OCI-LY3 (cell line): Measurements from ENCODE around the gene GNB1.
A peak's percentile ranks its signal among the peaks of the same experiment; 100 is the strongest.

Source experiments
- H2AFZ ChIP-seq: fragments of 200-600, 300-600 bp; shearing (Covaris generic); 2 replicates; pipeline ENCODE4 v1.6.0; 2014; ENCODE audit warnings: antibody characterized with exemption, low read depth, low read length
- H3K27ac ChIP-seq: fragments of 200-600, 300-600 bp; sonication (generic); 2 replicates; pipeline ENCODE4 v1.5.1; 2014; ENCODE audit warnings: mild to moderate bottlenecking, low read length, moderate library complexity, mixed read lengths
- H3K27me3 ChIP-seq: fragments of 200-600, 300-600 bp; sonication (generic); 2 replicates; pipeline ENCODE4 v1.6.1; 2014; ENCODE audit warnings: low read depth, low read length, mixed read lengths
- H3K36me3 ChIP-seq: fragments of 200-600, 300-600 bp; sonication (generic); replicated peaks from 2 replicates; pipeline ENCODE3; 2014; ENCODE audit warnings: low read depth, low read length, mixed read lengths
- H3K4me1 ChIP-seq: fragments of 300-600, 200-600 bp; sonication (generic); 2 replicates; pipeline ENCODE4 v1.6.1; 2014; ENCODE audit warnings: low read length, mixed read lengths
- H3K4me2 ChIP-seq: fragments of 200-600, 300-600 bp; sonication (generic); 2 replicates; pipeline ENCODE4 v1.6.1; 2014; ENCODE audit warnings: low read length, mixed read lengths
- H3K4me3 ChIP-seq: fragments of 300-600, 200-600 bp; sonication (generic); 2 replicates; pipeline ENCODE4 v1.5.1; 2014; ENCODE audit warnings: antibody characterized with exemption, mild to moderate bottlenecking, low read length, moderate library complexity
- H3K79me2 ChIP-seq: fragments of 300-600, 200-600 bp; shearing (Covaris generic); 2 replicates; pipeline ENCODE4 v1.6.1; 2014; ENCODE audit warnings: mild to moderate bottlenecking, low read length, mixed read lengths
- H3K9ac ChIP-seq: fragments of 300-600, 200-600 bp; shearing (Covaris generic); 2 replicates; pipeline ENCODE4 v1.6.0; 2014; ENCODE audit warnings: mild to moderate bottlenecking, low read length, moderate library complexity
- H3K9me3 ChIP-seq: fragments of 200-600, 300-600 bp; shearing (Covaris generic); 2 replicates; pipeline ENCODE4 v1.6.1; 2014; ENCODE audit warnings: low read length, mixed read lengths; ENCODE audit not compliant: insufficient read depth
- H4K20me1 ChIP-seq: fragments of 200-600, 300-600 bp; sonication (generic); 2 replicates; pipeline ENCODE4 v1.6.1; 2016; ENCODE audit warnings: low read length, mixed read lengths; ENCODE audit not compliant: insufficient read depth
- EZH2phosphoT487 ChIP-seq: fragments of 200-600 bp; shearing (Covaris generic); IDR thresholded peaks from 2 replicates; pipeline ENCODE4 v1.6.1; 2018; ENCODE audit warnings: antibody characterized with exemption, mixed run types, low read depth
- TF ChIP-seq, protein P1 (sequence below): fragments of 200-600, 300-600 bp; sonication (generic); IDR thresholded peaks from 2 replicates; pipeline ENCODE4 v1.5.1; 2014; ENCODE audit warnings: antibody characterized with exemption, low read length, low read depth

GNB1 gene

GRCh38 chr1:1883092-1883873, 7.6 kb downstream of the GNB1 start:
- Histone ChIP-seq H2AFZ (no peak overlapping the region), H3K9me3 (no peaks in the 10 kb centered on the region), H3K27me3 (no peaks in the 10 kb centered on the region), H3K9ac (no peak overlapping the region), H3K79me2 (peaks cover 100% of the 10 kb centered on the region), H3K4me1 (peaks cover 5% of the 10 kb centered on the region; the same call in 1 of the 2 replicates), H3K4me3 (no peak overlapping the region), H3K27ac (0 out of 2 replicates have a peak overlapping the region, but pooled peaks have one; percentile 11), H4K20me1 (peaks cover 95% of the 10 kb centered on the region), H3K4me2 (no peak overlapping the region), H3K36me3 (peaks cover 25% of the 10 kb centered on the region)
- no peak for TF ChIP-seq EZH2phosphoT487
- TF ChIP-seq, protein P1, sequence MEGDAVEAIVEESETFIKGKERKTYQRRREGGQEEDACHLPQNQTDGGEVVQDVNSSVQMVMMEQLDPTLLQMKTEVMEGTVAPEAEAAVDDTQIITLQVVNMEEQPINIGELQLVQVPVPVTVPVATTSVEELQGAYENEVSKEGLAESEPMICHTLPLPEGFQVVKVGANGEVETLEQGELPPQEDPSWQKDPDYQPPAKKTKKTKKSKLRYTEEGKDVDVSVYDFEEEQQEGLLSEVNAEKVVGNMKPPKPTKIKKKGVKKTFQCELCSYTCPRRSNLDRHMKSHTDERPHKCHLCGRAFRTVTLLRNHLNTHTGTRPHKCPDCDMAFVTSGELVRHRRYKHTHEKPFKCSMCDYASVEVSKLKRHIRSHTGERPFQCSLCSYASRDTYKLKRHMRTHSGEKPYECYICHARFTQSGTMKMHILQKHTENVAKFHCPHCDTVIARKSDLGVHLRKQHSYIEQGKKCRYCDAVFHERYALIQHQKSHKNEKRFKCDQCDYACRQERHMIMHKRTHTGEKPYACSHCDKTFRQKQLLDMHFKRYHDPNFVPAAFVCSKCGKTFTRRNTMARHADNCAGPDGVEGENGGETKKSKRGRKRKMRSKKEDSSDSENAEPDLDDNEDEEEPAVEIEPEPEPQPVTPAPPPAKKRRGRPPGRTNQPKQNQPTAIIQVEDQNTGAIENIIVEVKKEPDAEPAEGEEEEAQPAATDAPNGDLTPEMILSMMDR = no peak

DNA sequence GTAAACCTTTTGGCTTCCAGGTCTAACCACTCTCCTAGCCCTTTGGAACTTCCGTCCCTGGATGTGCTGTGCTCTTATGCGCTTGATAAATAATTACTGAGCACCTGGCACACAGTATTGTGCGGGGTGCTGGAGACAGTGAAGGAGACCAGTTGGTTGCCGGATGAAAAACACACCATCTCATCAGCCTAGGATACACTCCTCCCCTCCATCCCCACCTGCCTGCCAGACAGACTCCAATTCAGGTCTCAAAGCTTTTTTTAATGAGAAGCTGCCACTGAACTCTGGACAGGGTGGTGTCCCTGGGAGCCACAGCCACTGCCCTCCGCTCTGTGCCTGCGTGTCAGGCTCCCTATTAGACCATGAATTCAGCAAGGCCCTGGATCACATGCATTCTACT, 9.2 kb downstream of the GNB1 start:
- no peaks in the 10 kb centered on the region for H3K27me3 ChIP-seq
- H3K4me2 ChIP-seq = no peak overlapping the region
- no peaks in the 10 kb centered on the region for H3K9me3 ChIP-seq
- no peak overlapping the region for H3K4me3 ChIP-seq
- no peaks in the 10 kb centered on the region for H3K4me1 ChIP-seq
- peaks cover 100% of the 10 kb centered on the region for H3K79me2 ChIP-seq
- peaks cover 15% of the 10 kb centered on the region for H3K36me3 ChIP-seq
- H3K9ac ChIP-seq = no peak overlapping the region
- H2AFZ ChIP-seq = no peak overlapping the region
- H3K27ac ChIP-seq = no peak overlapping the region
- TF ChIP-seq, protein P1 = no peak
- no peak for TF ChIP-seq EZH2phosphoT487
- H4K20me1 ChIP-seq = peaks cover 92% of the 10 kb centered on the region

DNA sequence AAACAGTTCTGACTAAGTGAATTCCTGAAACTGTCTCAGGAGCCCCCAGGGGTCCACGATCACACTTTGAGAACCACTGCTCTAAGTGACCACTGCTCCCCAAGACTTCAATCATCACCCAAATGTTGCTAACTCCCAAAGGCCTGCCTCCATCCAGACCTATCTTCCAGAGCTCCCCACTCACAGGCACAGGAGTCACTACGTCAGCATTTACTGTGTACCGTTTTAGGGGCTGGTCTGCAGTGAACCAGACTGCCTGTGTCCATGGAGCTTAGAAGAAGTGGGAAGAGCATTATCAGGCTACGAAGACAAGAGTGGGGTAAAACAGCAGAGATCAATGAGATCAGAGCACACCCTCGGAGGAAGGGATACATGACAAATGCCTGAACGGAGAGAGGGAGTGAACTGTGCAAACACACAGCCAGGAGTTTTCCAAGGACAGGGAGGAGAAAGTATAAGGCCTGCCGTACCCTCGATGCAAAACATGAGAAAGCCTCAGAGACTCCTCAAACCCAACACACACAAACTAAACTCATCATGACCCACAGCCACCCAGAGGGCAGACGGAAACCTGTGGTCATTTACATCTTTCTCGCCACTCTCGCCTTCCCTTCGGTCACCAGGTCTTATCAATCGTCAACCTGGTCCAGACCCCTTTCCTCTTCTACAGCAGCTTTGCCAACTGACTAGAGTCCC, 10.1 kb downstream of the GNB1 start:
- H3K27ac ChIP-seq = no peak overlapping the region
- no peaks in the 10 kb centered on the region for H3K27me3 ChIP-seq
- no peak overlapping the region for H3K9ac ChIP-seq
- no peaks in the 10 kb centered on the region for H3K4me1 ChIP-seq
- TF ChIP-seq, protein P1 = no peak
- no peak for TF ChIP-seq EZH2phosphoT487
- no peaks in the 10 kb centered on the region for H3K9me3 ChIP-seq
- H3K4me3 ChIP-seq = no peak overlapping the region
- H3K4me2 ChIP-seq = no peak overlapping the region
- H4K20me1 ChIP-seq = peaks cover 92% of the 10 kb centered on the region
- H3K36me3 ChIP-seq = peaks cover 22% of the 10 kb centered on the region
- H2AFZ ChIP-seq = no peak overlapping the region
- H3K79me2 ChIP-seq = peaks cover 100% of the 10 kb centered on the region

GRCh38 chr1:1879942-1880341, 10.9 kb downstream of the GNB1 start:
- no peak overlapping the region for H3K9ac ChIP-seq
- H2AFZ ChIP-seq = no peak overlapping the region
- H3K4me3 ChIP-seq = no peak overlapping the region
- TF ChIP-seq, protein P1 = no peak
- no peak for TF ChIP-seq EZH2phosphoT487
- no peaks in the 10 kb centered on the region for H3K9me3 ChIP-seq
- no peak overlapping the region for H3K4me2 ChIP-seq
- no peaks in the 10 kb centered on the region for H3K27me3 ChIP-seq
- H3K36me3 ChIP-seq = peaks cover 29% of the 10 kb centered on the region
- peaks cover 93% of the 10 kb centered on the region for H4K20me1 ChIP-seq
- no peaks in the 10 kb centered on the region for H3K4me1 ChIP-seq
- no peak overlapping the region for H3K27ac ChIP-seq
- peaks cover 100% of the 10 kb centered on the region for H3K79me2 ChIP-seq
